Nephron progenitor cell (in vitro differentiated cells): ENCODE results near the gene BEAN1.

Experiments used
- DNase-seq: peaks from one replicate; pipeline ENCODE4 v3.0.0; 2021
- H3K27ac Mint-ChIP-seq: 2 replicates; pipeline ENCODE4 v1.8.0; 2021; ENCODE audit warnings: mild to moderate bottlenecking, moderate library complexity, mixed read lengths
- H3K27me3 Mint-ChIP-seq: 2 replicates; pipeline ENCODE4 v1.8.0; 2021; ENCODE audit warnings: mild to moderate bottlenecking, low read depth, mixed read lengths; ENCODE audit not compliant: poor library complexity
- H3K36me3 Mint-ChIP-seq: 2 replicates; pipeline ENCODE4 v1.8.0; 2021; ENCODE audit warnings: low read depth, mixed read lengths
- H3K4me1 Mint-ChIP-seq: 2 replicates; pipeline ENCODE4 v1.8.0; 2021; ENCODE audit warnings: mixed read lengths
- H3K4me3 Mint-ChIP-seq: 2 replicates; pipeline ENCODE4 v1.8.0; 2021; ENCODE audit warnings: mild to moderate bottlenecking, moderate library complexity, mixed read lengths
- H3K9me3 Mint-ChIP-seq: 2 replicates; pipeline ENCODE4 v1.8.0; 2021; ENCODE audit warnings: mild to moderate bottlenecking, moderate library complexity, mixed read lengths
- CTCF ChIP-seq: fragments of 200-600 bp; sonication (generic); IDR thresholded peaks from 2 replicates; pipeline ENCODE4 v1.5.0; 2021; ENCODE audit warnings: antibody characterized with exemption

Gene BEAN1

GRCh38 chr16:66478733-66479511, 51.8 kb downstream of the BEAN1 start:
- Mint-ChIP-seq H3K27ac (no peak overlapping the region), H3K9me3 (no peaks in the 10 kb centered on the region), H3K36me3 (no peaks in the 10 kb centered on the region), H3K27me3 (peaks cover 24% of the 10 kb centered on the region), H3K4me3 (no peak overlapping the region), H3K4me1 (peaks cover 11% of the 10 kb centered on the region)
- TF ChIP-seq CTCF: peak; percentile 48
- peak; percentile 57 for DNase-seq

- no peak overlapping the region for H3K27ac Mint-ChIP-seq
- no peaks in the 10 kb centered on the region for H3K9me3 Mint-ChIP-seq
- peaks cover 17% of the 10 kb centered on the region for H3K4me1 Mint-ChIP-seq
- H3K36me3 Mint-ChIP-seq: no peaks in the 10 kb centered on the region
- H3K4me3 Mint-ChIP-seq: no peak overlapping the region
- TF ChIP-seq CTCF: no peak
- H3K27me3 Mint-ChIP-seq: peaks cover 22% of the 10 kb centered on the region
- DNase-seq: no peak
Measured at GRCh38 chr16:66479661-66480264, 52.7 kb downstream of the BEAN1 start.

- no peaks in the 10 kb centered on the region for H3K36me3 Mint-ChIP-seq
- H3K27me3 Mint-ChIP-seq: peaks cover 15% of the 10 kb centered on the region
- no peaks in the 10 kb centered on the region for H3K9me3 Mint-ChIP-seq
- no peak for DNase-seq
- H3K27ac Mint-ChIP-seq: no peak overlapping the region
- TF ChIP-seq CTCF: no peak
- no peak overlapping the region for H3K4me3 Mint-ChIP-seq
- peaks cover 17% of the 10 kb centered on the region for H3K4me1 Mint-ChIP-seq
Measured at GRCh38 chr16:66480265-66481080, 53.4 kb downstream of the BEAN1 start.

GRCh38 chr16:66481081-66481942, 54.2 kb downstream of the BEAN1 start:
- Mint-ChIP-seq H3K4me3 (no peak overlapping the region), H3K4me1 (peaks cover 17% of the 10 kb centered on the region), H3K27me3 (peaks cover 11% of the 10 kb centered on the region), H3K36me3 (no peaks in the 10 kb centered on the region), H3K9me3 (no peaks in the 10 kb centered on the region), H3K27ac (no peak overlapping the region)
- DNase-seq: no peak
- no peak for TF ChIP-seq CTCF

- Mint-ChIP-seq H3K9me3 (no peaks in the 10 kb centered on the region), H3K4me1 (peaks cover 17% of the 10 kb centered on the region), H3K4me3 (no peak overlapping the region), H3K36me3 (no peaks in the 10 kb centered on the region), H3K27ac (no peak overlapping the region), H3K27me3 (peaks cover 11% of the 10 kb centered on the region)
- no peak for DNase-seq
- no peak for TF ChIP-seq CTCF
Measured at GRCh38 chr16:66481943-66482390, 54.9 kb downstream of the BEAN1 start.
